A172 (cell line): ENCODE data around the gene EPHA7. TPM values are rescaled to one million over a fixed set of nuclear protein-coding genes. Genes with fewer than 3 reads are reported as not detected.

Source experiments
- DNase-seq: peaks from one replicate; pipeline ENCODE4 v3.0.0-alpha.2; 2015; ENCODE audit warnings: low spot score
- total RNA-seq: library from RNA; depleted of rRNA; stranded (reverse); fragments of >200 nt; shearing (Covaris generic); gene quantifications from 2 replicates; pipeline ENCODE4 v1.2.3, GENCODE V29; 2014

EPHA7 gene
- total RNA-seq, 1 experiment from 2014 or later = not detected

GRCh38 chr6:93393554-93394074, 25.7 kb downstream of the EPHA7 start:
- DNase-seq = no peak

- DNase-seq = no peak
These were observed 26.6 kb downstream of the EPHA7 start for GRCh38 chr6:93392797-93393196.

DNA sequence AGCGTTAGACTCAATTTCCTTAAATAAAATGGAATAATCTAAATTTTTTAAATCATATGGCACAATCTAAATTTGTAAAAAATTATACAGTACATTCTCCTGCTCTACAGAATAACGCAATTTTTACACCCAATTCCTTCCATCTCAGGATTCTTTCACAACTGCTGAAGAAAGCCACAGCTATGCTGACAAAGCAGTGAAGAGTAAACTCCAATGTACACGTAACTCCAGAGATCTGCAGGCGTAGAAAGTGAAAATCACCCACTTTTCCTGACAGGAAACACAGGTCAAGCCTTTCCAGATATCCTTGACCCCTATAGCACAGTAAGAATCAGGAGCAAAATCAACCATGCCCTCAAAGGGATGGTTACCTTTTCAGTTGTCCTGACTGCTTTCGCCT, 27.4 kb downstream of the EPHA7 start:
- no peak for DNase-seq

DNA sequence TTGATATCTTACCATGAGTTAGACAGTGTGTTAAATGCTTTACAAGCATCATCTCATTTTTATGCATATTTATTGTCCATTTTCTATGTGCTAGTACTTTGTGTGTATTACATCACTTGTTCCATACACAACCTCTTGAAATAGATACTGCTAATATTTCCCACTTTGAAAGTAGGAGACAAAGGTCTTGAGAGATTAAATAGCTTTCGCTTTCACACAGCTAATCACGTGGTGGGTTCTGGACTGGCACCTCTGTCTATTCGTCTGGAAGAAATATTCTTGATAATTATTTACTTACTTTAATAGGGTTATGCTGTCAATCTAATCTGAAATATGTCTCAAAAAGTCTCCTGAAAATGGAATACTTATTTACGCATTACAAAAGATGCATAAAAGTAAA, 30.2 kb downstream of the EPHA7 start:
- DNase-seq = no peak

DNA sequence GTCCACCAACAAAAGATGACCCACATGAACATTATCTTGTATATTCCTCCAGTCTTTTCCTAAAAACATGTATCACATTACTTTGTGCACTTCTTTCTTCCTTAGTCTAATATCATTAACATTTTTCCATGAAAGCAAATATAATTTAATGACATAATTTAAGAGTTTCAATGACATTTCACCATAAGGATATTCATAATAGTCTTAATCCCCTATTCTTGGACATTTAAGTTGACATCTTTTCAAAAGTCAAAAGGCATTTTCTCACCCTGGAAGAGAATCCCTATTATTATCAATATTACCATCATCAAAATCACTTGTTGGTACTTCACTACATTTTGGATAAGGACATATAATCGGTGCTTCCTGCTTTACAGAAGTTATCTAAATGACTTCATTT, 31.3 kb downstream of the EPHA7 start:
- no peak for DNase-seq

- no peak for DNase-seq
These were observed 43.3 kb downstream of the EPHA7 start for GRCh38 chr6:93376026-93376540.

- no peak for DNase-seq
These were observed 45.9 kb downstream of the EPHA7 start for GRCh38 chr6:93373445-93373844.

DNA sequence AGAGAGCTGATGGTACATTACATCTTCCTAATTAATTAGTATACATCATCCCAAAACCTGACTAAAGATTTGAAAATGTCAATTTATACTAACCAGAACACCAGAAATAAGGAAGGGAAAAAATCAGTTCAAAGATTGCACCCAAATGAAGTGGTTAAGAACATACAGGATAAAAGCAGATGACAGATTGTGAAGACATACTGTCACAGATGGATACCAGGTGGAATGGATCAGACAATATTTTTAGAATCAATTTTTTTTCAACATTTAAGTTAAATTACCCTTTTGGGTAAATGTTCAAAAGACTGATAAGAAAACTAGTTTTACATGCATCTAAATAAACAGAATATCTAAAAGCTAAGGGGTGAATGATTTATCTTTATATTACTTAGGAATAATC, 47.6 kb downstream of the EPHA7 start:
- DNase-seq = no peak

GRCh38 chr6:93369586-93370134, 49.7 kb downstream of the EPHA7 start:
- no peak for DNase-seq

DNA sequence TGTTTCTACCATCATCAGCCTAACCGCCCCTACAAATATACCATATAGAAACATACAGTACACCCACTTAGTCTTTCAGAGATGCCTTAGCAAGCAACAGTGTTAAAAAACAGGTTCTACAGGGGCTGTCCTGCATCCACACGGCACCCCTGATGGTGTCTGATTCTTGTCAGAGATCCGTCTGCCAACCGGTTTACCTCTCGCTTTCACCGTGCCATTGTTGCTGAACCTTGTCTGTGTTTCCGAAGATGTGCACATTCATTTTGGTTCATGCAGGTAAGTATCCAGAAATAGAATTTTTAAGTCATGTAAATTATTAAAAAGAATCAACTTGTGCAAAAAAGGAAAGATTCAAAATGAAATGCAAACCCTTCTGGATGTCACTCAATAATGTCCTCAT, 52.9 kb downstream of the EPHA7 start:
- DNase-seq = no peak

DNA sequence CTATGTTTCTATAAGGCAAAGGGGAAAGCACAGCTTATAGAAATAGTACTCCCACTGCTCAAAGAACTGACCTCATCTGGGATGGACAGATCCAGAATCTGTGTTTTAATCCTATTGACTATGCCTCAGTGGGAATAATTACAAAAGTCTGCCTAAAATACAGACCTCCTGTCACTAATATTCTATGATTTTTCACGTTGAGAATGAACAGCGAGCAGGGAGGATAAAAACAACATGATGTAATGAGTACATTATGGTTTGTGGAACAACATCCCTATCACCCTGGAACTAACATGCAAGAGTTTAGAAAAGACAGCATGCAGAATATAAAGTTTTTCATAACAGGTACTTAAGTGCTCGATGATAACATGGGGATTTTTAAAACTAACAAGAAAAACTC, 53.9 kb downstream of the EPHA7 start:
- DNase-seq = no peak

DNA sequence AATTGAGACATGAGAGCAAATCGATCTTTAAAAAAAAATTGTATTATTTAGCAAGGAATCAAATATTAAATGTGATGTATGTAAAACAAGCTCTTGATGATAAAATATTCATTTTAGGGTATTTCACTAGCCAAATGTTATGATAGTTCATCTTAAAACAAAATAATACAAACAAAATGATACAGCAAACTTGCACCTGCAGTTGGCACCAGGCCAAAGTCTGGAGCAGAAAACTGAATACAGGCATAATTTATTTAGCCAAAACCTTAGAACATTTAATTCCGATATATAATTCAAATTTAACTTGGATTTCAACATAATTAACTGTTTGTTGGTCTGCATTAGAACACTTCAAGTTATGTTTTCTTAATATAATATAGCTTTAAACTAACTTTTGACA, 60.9 kb downstream of the EPHA7 start:
- no peak for DNase-seq

- no peak for DNase-seq
These were observed 66.8 kb downstream of the EPHA7 start for GRCh38 chr6:93352604-93353003.

DNA sequence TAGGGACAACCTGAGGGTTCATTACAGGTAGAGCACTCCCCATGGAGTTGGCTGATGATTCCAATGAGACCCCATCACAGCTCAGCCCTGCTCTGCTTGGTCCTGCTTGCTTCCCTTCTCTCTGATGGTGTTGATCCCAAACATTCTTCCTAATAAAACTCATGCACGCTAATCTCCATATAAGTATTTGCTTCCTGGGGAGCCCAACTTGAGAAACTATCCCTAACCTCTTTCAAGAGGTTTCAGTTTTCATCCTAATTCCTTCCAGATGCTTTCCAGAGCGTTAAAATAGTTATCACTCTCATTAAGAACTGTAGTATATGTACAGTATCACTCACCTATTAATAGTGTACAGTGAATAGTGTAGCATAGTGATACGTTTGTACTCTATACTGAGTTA, 68.1 kb downstream of the EPHA7 start:
- DNase-seq = no peak

DNA sequence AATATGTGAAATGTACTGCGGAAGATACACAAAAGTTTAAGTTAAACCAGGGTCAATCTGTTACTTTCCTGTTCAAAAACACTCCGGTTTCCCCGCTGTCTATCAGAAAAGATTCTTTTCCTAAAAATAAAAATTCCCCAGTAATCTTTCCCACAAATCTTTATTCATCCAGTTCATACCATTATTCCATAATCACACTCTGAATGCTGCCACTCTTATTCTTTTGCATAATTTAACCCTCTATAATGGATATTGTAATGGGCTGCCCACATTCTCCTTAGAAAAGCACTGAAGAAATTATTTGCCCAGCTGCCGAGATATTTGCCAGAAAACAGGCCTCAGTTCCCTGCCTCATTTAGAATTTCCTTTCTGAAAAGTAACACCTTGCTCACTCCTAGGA, 68.6 kb downstream of the EPHA7 start:
- no peak for DNase-seq

- no peak for DNase-seq
These were observed 75.0 kb downstream of the EPHA7 start for GRCh38 chr6:93344333-93344835.

GRCh38 chr6:93343476-93343875, 75.9 kb downstream of the EPHA7 start:
- DNase-seq = no peak

DNA sequence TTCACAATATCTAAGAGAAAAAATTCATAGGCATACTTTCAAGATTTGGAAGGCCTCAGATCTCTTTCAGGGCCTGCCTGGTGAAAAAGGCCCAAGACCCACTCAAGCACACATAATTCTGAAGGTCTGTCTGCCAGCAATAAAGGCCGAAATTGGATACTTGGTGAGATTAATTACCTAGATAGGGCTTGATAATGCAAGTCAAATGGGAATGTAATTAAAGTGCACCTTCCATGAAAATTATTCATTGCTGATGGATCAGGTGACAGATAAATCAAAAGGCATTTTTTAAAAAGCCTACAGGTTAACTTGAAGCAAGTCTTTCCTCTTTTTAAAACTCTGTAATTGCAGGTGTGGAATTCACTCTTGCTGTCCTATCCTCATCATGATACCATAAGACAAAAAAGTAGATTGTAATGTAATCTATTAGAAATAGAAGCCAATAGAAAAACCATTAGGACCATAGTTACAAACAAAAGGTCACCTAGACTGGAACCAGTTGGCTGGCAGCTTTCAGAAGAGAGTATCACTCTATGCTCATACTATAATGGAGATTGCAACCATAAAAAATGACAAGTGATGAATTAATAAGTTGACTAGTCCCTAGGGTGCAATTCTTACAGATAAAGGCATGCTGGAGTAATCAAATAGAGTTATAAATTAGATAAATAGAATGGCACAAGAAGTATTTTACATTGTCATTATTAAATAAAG, 77.3 kb downstream of the EPHA7 start:
- no peak for DNase-seq

DNA sequence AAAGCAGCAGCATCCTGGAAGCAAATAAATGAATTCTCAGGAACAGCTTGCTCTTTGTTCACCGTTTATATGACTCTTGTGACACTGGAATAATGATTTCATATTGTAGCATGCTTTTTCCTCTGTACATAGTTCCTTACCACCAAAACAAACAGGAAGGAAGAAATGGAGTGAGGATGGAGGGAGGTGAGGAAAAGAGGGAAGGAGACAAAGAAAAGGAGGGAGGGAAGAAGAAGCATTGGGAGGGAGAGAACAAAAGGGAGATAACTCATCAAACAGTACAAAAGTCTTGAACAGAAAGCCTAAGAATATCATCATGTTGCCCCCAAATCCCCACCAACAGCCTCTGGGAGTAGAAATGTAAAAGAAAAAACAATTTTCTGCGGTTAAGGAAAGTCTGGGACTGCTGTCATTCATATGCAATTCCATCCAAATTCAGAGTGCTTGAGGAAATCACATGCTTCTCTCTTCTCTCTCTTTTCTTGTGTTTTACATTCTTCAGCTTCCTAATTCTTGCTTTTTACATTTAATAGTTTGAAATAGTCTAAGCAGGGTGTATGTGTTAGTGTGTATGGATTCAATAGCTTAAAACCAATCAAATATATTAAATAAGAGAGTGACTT, 81.5 kb downstream of the EPHA7 start:
- DNase-seq = no peak

DNA sequence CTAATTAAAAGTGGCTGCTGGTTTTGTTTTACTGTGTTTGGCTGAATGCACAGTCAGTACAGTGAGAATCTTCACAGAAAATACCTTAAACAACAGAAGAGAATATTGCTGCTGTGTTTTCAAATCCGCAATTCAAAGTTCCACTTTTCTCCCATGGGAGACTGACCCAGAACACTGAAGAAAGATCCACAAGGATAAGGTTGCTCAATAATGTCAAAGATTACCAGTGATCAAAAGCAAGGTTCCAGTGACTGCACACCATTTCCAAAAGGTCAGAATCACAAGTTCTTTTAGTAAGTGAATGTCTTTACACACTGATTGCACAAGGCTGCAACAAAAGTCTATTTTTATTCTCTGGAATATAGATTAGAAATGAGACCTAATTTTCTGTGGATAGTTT, 82.3 kb downstream of the EPHA7 start:
- no peak for DNase-seq

DNA sequence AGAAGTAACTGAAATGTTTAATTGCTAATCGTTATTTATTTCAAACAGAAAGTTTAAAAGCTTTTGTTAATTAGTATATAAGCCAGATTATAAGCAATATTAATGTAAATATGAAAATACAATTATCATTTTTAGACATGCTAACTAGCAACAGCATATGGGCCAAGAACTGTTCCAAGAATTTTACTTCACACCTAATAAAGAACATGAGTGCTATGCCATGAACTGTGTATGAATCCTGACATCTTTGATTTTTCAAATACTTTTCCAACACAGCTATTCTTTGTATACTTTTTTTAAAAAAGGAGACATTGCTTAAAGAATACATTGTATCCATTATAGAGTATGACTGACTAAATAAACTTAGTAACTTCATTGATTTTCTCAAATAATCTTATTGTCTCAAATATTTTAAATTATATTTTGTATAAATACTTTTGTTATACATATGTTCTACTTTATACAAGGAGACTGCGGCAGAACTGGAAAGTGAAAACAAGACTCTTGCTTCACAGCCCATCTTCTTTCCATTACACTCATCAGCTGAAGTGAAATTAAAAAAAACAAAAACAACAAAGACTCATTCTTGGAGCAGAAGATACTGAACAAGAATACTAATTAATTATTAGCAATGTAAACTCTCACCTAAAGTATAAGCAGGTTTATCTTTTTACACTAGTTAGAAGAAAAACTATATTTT, 89.9 kb downstream of the EPHA7 start:
- DNase-seq = no peak

- no peak for DNase-seq
These were observed 91.5 kb downstream of the EPHA7 start for GRCh38 chr6:93327857-93328256.
